Suppressor macrophage (primary cell): ENCODE measurements around the gene OTUD4.
A peak's percentile ranks its signal among the peaks of the same experiment; 100 is the strongest.
"Not testable (repeated sequence)": the region's sequence is repeated elsewhere in the genome, so short reads cannot be mapped to it uniquely, and the experiment has no call there.

Experiments
- DNase-seq, 4 experiments: peaks; one replicate each; pipeline ENCODE4 v3.0.0-alpha.2; 2020 to 2022
- total RNA-seq, 17 experiments: gene quantifications; one replicate each; lab custom pipeline; 2026; ENCODE audit warnings: mixed read lengths in 6 of 17, inconsistent platforms in 3 of 17; lab: John Stamatoyannopoulos, UW

OTUD4 gene
- 52.3 to 178 (median 115) reads per million in 17 experiments for total RNA-seq

DNA sequence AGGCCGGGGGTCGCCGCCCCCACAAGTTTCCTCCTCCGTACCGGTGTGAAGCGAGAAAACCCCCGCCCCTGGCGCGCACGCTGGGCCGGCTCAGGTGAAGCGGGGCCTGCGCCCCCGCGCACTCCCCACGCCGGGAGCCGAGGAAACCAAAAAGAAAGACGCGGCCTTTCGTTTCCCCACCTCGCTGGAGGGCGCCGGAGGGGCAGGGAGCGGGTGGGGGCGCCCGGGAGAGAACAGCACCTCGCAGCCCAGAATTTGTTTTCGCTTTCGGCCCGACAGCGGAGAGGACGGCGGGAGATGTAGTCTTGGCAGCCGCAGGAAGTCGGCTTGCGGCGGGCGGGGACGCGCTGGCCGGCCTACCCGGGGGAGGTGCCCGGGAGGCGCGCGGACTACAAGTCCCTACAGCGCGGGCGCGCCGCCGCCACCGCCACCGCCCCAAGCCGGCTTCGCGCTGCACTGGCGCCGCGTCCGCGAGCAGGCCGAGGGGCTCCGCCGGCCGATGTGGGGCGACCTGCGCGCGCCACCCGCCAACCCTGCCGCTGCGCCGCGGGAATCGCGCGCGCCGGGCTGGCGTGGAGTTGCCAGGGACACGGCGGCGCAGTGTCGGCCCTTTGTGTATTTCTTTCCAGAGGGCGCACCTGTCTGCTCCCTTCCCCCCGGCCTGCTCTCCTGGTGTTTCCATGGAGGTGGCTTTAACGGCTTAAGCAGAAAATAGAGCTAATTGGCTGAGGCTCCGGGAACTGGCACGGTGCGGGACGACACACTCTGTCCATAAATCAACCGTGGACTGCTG is at the start of gene OTUD4:
OTUD4 (minus strand) TSS at position 292 of the 793 bp plus-strand sequence. CDS start 616 bp downstream, outside the sequence.
- DNase-seq: peak; percentile 95 to 99 (median 98)

GRCh38 chr4:145223228-145223627 is 42.8 kb upstream of the OTUD4 start:
- not testable (repeated sequence) for DNase-seq

DNA sequence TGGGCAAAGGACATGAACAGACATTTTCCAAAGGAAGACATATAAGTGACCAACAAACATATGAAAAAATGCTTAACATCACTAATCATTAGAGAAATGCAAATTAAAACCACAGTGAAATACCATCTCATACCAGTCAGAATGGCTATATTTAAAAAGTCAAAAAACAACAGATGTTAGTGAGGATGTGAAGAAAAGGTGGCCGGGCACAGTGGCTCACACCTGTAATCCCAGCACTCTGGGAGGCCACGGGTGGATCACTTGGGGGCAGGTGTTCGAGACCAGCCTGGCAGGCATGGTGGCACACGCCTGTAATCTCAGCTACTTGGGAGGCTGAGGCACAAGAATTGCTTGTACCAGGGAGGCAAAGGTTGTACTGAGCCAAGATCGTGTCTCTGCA is 41.1 kb upstream of the OTUD4 start:
- not testable (repeated sequence) for DNase-seq

DNA sequence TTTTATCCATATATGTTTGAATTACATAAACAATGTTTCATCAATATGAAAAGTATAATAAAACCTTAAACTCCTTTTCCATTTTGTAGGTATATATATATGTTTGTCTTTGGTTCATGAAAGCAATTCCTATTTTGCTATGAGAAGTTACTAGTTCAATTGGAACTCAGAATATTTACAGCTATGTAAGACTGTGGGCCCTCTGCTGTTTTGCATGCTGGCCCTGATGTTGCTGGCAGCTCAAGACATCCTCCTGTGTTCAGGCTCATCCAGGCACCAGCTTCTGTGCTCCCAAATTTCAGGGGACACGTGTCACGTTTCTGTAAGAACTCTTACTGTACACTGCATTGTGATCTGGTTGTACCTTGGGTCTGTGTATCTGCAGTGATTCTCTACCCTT is 38.7 kb upstream of the OTUD4 start:
- no peak for DNase-seq

GRCh38 chr4:145218251-145218650 is 37.9 kb upstream of the OTUD4 start:
- no peak for DNase-seq

DNA sequence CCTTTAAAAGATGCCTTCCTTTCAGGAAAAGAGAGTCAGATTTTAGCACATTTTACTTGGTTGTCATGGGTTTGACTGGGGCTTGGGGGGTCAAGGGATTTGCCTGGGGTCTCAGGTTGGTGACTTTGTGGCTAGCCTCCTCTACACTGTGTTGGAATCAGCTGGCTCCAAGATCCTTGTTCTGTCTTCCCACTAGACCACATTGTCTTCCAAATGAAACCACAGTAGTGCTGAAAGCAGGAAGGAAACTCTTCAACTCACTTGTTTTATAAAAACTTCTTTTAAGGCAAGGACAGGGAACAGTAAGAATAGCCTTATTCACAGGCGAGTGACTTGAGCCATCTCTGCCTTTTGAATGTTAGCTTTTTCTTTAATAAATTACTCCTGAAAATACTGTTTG is 37.0 kb upstream of the OTUD4 start:
- DNase-seq: peak in 2 of 4 experiments; percentile 10 to 20

- peak in 3 of 4 experiments; percentile 3 to 14 (median 7) for DNase-seq
Observed at GRCh38 chr4:145216535-145216934, 36.1 kb upstream of the OTUD4 start.

GRCh38 chr4:145213245-145213644 is 32.9 kb upstream of the OTUD4 start:
- DNase-seq: peak in 1 of 4 experiments; percentile 3

DNA sequence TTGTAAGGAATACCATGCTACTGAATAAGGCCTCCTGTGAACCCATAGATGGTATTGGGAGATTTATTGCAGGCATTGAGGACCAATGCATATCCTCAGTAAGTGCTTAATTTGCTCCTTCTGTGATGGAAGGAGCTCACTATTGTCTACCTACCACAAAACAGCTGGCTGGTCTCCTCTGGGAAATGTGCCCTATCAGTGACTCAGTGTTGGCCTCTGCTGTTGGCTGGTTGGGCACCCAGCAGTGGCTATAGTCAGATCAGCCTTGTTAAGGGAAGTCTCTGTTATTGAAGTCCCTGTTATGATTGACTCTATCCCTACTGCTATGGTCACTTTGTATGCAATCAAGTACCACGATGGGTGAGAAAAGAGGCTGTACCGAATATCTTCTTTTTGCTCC is 27.5 kb upstream of the OTUD4 start:
- DNase-seq: no peak

- DNase-seq: no peak
Observed at GRCh38 chr4:145203410-145203809, 23.0 kb upstream of the OTUD4 start.

DNA sequence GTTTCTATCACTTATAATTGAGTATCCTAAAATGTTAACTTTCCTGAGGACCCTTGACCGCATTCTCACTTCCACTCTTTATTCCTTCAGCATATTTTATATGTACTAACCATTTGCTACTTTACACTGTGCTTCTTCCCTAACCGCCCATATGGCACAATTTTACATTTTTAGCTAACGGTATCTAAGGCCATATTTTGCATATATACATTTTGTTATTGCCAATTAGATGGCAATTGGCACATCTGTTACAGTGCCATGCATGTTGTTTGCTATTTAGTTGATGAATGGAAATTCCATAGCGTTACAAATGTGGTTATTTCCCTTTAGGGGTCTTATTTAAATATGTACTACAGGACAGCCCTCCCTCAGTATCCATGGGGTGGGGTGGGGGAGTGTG is 20.0 kb upstream of the OTUD4 start:
- DNase-seq: no peak

DNA sequence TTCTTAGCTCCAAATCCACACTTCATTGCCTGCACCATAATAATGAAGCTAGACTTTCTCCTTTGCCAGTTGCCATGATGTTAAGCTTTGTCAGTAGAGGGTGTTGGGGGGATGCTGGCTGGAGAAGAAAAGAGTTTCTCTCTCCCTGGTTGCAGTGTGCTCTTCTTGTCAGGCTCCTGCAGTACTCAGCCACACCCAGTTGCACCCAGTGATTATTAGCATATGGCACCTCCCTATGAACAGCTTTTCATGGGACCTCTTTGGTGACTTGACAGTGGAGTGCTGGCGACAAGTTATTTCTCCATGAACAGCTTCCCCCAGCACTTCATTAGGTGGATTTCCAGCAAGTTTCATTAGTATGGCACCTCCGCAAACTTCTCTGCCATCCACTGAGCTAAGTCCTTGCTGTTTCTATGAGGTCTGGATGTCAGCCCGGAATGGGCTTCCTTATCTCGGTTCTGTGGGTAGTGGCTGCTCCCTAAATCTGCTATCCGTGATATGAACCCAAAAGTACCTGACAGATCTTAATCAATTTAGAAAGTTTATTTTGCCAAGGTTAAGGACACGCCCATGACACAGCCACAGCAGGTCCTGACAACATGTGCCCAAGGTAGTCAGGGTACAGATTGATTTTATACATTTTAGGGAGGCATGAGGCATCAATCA is 18.8 kb upstream of the OTUD4 start:
- DNase-seq: no peak

GRCh38 chr4:145196747-145197146 is 16.4 kb upstream of the OTUD4 start:
- DNase-seq: no peak

- DNase-seq: peak in 2 of 4 experiments; percentile 44 to 57
Observed at GRCh38 chr4:145195167-145195952, 15.0 kb upstream of the OTUD4 start.

GRCh38 chr4:145189981-145190380 is 9.6 kb upstream of the OTUD4 start:
- DNase-seq: no peak

- DNase-seq: peak in 3 of 4 experiments; percentile 18 to 67 (median 66)
Observed at GRCh38 chr4:145186729-145187128, 6.3 kb upstream of the OTUD4 start.

DNA sequence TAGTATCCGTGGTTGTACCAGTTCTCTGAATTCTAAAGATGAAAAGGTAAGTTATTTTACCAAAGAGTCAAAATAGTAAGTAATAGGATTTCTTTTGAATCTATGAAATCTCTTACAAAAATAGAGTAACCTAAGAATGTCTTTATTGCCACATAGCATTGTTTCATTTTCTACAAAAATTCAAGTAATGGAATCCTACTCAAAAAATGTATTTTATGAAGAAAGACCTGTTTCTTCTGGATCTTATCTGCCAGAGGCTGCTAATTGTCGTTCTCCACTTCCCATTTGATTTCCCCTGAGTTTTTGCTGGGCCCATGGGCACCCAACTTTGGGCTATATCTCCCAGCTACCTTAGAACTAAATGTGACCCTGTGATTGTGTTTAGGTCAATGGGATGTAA is 3.2 kb upstream of the OTUD4 start:
- no peak for DNase-seq

DNA sequence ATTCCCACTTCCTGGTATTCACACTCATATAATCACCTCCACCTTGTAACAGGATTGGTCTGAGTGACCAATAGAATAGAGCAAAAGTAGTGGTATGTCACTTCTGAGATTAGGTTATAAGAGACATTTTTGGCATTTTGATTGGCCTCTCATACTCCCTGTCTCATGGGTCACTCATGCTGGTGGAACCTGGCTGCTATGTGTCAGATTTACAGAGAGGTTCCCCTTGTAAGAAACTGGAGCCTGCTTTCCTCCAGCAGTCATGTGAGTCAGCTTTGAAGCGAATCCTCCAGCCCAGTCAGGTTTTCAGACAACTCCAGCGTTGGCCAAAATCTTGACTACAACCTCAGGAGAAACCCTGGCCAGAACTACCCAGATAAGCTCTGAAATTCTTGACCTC is 2.6 kb upstream of the OTUD4 start:
- no peak for DNase-seq

GRCh38 chr4:145182222-145182621 is 1.8 kb upstream of the OTUD4 start:
- DNase-seq: no peak

DNA sequence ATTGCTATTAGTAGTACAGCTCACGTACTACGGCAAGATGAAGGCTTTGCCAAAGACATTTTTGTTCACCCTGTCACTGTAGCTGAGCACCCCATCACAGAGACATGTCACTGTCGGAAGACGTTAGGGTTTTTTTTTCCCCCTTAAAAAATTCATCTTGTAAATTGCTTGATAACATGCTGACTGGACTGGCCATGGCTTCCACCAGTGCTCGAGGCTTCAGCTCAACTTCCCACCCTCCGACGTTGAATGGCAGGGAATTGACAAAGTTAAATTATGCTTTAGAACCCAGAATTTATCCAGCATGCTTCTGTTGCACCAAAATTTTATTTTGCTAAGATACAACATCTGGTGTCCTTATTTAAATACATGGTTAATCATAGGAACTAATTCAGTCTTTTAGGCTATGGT is 707 bp upstream of the OTUD4 start:
- DNase-seq: peak in 2 of 4 experiments; percentile 10 to 18

DNA sequence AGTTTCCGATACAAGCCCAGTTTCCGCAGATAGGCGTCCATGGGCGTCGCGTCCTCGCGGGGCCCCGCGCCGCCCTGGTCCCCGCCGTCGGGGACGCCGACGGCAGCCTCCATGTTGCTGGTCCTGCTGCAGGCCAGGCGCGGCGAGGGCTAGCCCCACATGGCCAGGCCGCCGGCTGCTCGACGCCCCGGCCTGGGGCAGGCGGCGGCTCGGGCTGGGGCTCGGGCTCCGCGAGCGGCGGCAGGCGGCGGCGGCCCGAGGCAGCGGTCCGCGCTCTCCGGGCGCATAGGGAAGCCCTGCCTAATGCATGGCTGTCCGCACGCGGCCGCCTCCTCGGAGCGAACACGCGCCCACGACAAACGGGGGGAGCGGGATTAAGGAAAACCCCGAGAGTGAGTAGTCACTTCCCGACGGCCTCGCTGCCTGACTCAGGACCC is 510 bp downstream of the OTUD4 start:
- DNase-seq: peak; percentile 57 to 82 (median 75)

- peak; percentile 86 to 93 (median 88) for DNase-seq
Observed at GRCh38 chr4:145179281-145179860, 1.0 kb downstream of the OTUD4 start.
